Measurements from ENCODE around the gene ANXA2R.
"Not testable (repeated sequence)": the region's sequence is repeated elsewhere in the genome, so short reads cannot be mapped to it uniquely, and the experiment has no call there.

Gene ANXA2R

GRCh38 chr5:43034591-43034968 is 5.5 kb downstream of the ANXA2R start:
- Histone ChIP-seq H3K4me2 (peak overlapping the region; percentile 68), H3K36me3 (0 out of 2 replicates have a peak, but pooled peaks cover 4% of the 10 kb centered on the region), H3K27me3 (no peaks in the 10 kb centered on the region), H3K4me3 (no peak overlapping the region), H3K9me3 (peaks cover 8% of the 10 kb centered on the region; the same call in 1 of the 2 replicates), H4K20me1 (no peaks in the 10 kb centered on the region; the same call in 1 of the 2 replicates), H3K4me1 (peaks cover 53% of the 10 kb centered on the region), H3K27ac (peak overlapping the region; percentile 14; the same call in 1 of the 2 replicates), H3K9ac (peak overlapping the region; percentile 8; the same call in 1 of the 2 replicates)
- no peak for TF ChIP-seq Cebpa-rat (IDR thresholded peaks at IDR 0.05)

GRCh38 chr5:43033841-43034590 is 6.1 kb downstream of the ANXA2R start:
- 0 out of 2 replicates have a peak, but pooled peaks cover 4% of the 10 kb centered on the region for H3K36me3 ChIP-seq
- H3K4me1 ChIP-seq = peaks cover 53% of the 10 kb centered on the region
- H3K27me3 ChIP-seq = no peaks in the 10 kb centered on the region
- H3K4me3 ChIP-seq = no peak overlapping the region
- no peak for TF ChIP-seq Cebpa-rat (IDR thresholded peaks at IDR 0.05)
- H3K4me2 ChIP-seq = peak overlapping the region; percentile 68
- peaks cover 8% of the 10 kb centered on the region; the same call in 1 of the 2 replicates for H3K9me3 ChIP-seq
- peak overlapping the region; percentile 14; the same call in 1 of the 2 replicates for H3K27ac ChIP-seq
- H3K9ac ChIP-seq = peak overlapping the region; percentile 8; the same call in 1 of the 2 replicates
- no peaks in the 10 kb centered on the region; the same call in 1 of the 2 replicates for H4K20me1 ChIP-seq

GRCh38 chr5:43027054-43027785 is 12.9 kb downstream of the ANXA2R start:
- Histone ChIP-seq H3K27ac (no peak overlapping the region), H3K9me3 (no peaks in the 10 kb centered on the region), H3K27me3 (no peaks in the 10 kb centered on the region), H3K4me1 (no peaks in the 10 kb centered on the region), H4K20me1 (no peaks in the 10 kb centered on the region), H3K36me3 (0 out of 2 replicates have a peak, but pooled peaks cover 4% of the 10 kb centered on the region), H3K9ac (no peak overlapping the region), H3K4me3 (no peak overlapping the region), H3K4me2 (no peak overlapping the region)
- no peak for TF ChIP-seq Cebpa-rat (IDR thresholded peaks at IDR 0.05)

- H4K20me1 ChIP-seq, H3K36me3 ChIP-seq, H3K27ac ChIP-seq, H3K27me3 ChIP-seq, H3K4me2 ChIP-seq, H3K9ac ChIP-seq, H3K9me3 ChIP-seq, H3K4me3 ChIP-seq, H3K4me1 ChIP-seq: not testable (repeated sequence)
Measured at GRCh38 chr5:43025184-43025950, 14.8 kb downstream of the ANXA2R start.

GRCh38 chr5:43024217-43024616 is 15.9 kb downstream of the ANXA2R start:
- Histone ChIP-seq H3K36me3 (no peaks in the 10 kb centered on the region), H3K27me3 (no peaks in the 10 kb centered on the region), H3K4me3 (no peak overlapping the region), H4K20me1 (no peaks in the 10 kb centered on the region), H3K4me2 (no peak overlapping the region), H3K9ac (no peak overlapping the region), H3K4me1 (peaks cover 10% of the 10 kb centered on the region), H3K9me3 (no peaks in the 10 kb centered on the region), H3K27ac (no peak overlapping the region)
- no peak for TF ChIP-seq Cebpa-rat (IDR thresholded peaks at IDR 0.05)

GRCh38 chr5:43021151-43021550 is 19.0 kb downstream of the ANXA2R start:
- TF ChIP-seq Cebpa-rat (IDR thresholded peaks at IDR 0.05) = no peak
- Histone ChIP-seq H3K27me3 (no peaks in the 10 kb centered on the region), H3K9me3 (no peaks in the 10 kb centered on the region), H4K20me1 (no peaks in the 10 kb centered on the region), H3K9ac (no peak overlapping the region), H3K27ac (no peak overlapping the region), H3K4me1 (peaks cover 20% of the 10 kb centered on the region), H3K4me3 (no peak overlapping the region), H3K4me2 (no peak overlapping the region), H3K36me3 (no peaks in the 10 kb centered on the region)

GRCh38 chr5:43020399-43020746 is 19.7 kb downstream of the ANXA2R start:
- no peaks in the 10 kb centered on the region for H3K27me3 ChIP-seq
- H3K9me3 ChIP-seq = no peaks in the 10 kb centered on the region
- peak overlapping the region; percentile 75 for H3K4me3 ChIP-seq
- peaks cover 27% of the 10 kb centered on the region for H3K4me1 ChIP-seq
- peak overlapping the region; percentile 93 for H3K27ac ChIP-seq
- no peaks in the 10 kb centered on the region for H3K36me3 ChIP-seq
- peak overlapping the region; percentile 83 for H3K4me2 ChIP-seq
- peak overlapping the region; percentile 89 for H3K9ac ChIP-seq
- no peak for TF ChIP-seq Cebpa-rat (IDR thresholded peaks at IDR 0.05)
- H4K20me1 ChIP-seq = no peaks in the 10 kb centered on the region

GRCh38 chr5:43019614-43020398 is 20.3 kb downstream of the ANXA2R start:
- Histone ChIP-seq H3K36me3 (no peaks in the 10 kb centered on the region), H3K4me3 (peak overlapping the region; percentile 75), H3K27ac (peak overlapping the region; percentile 93), H3K4me2 (peak overlapping the region; percentile 83), H4K20me1 (no peaks in the 10 kb centered on the region), H3K4me1 (peaks cover 33% of the 10 kb centered on the region), H3K9ac (peak overlapping the region; percentile 89), H3K9me3 (no peaks in the 10 kb centered on the region), H3K27me3 (no peaks in the 10 kb centered on the region)
- no peak for TF ChIP-seq Cebpa-rat (IDR thresholded peaks at IDR 0.05)

- H3K4me1 ChIP-seq = peaks cover 36% of the 10 kb centered on the region
- H3K27ac ChIP-seq = peak overlapping the region; percentile 93
- no peaks in the 10 kb centered on the region for H3K27me3 ChIP-seq
- no peaks in the 10 kb centered on the region for H3K36me3 ChIP-seq
- no peaks in the 10 kb centered on the region for H4K20me1 ChIP-seq
- H3K4me2 ChIP-seq = peak overlapping the region; percentile 83
- no peaks in the 10 kb centered on the region for H3K9me3 ChIP-seq
- peak overlapping the region; percentile 89 for H3K9ac ChIP-seq
- H3K4me3 ChIP-seq = peak overlapping the region; percentile 75
- no peak for TF ChIP-seq Cebpa-rat (IDR thresholded peaks at IDR 0.05)
Measured at GRCh38 chr5:43019291-43019613, 20.9 kb downstream of the ANXA2R start.

Data from BLaER1 (cell line).